Mammary epithelial cell (primary cell): ENCODE data around the gene MT1X.

Experiments used
- EZH2 ChIP-seq: IDR thresholded peaks from 2 replicates; pipeline ENCODE4 v1.6.1; 2012; ENCODE audit warnings: low read length, inconsistent platforms, borderline replicate concordance
- TF ChIP-seq, protein P1 (sequence below), 2 donors: IDR thresholded peaks in 1 of 2; conservative IDR thresholded peaks in 1 of 2; 2 replicates each; pipeline ENCODE4 v1.5.1; 2011 to 2012; ENCODE audit warnings: inconsistent platforms in 2 of 2, low read length in 2 of 2, mild to moderate bottlenecking in 2 of 2, control low read depth in 1 of 2, low read depth in 1 of 2; ENCODE audit not compliant: insufficient read depth in 1 of 2; ENCODE audit errors: extremely low read depth in 1 of 2

DNA sequence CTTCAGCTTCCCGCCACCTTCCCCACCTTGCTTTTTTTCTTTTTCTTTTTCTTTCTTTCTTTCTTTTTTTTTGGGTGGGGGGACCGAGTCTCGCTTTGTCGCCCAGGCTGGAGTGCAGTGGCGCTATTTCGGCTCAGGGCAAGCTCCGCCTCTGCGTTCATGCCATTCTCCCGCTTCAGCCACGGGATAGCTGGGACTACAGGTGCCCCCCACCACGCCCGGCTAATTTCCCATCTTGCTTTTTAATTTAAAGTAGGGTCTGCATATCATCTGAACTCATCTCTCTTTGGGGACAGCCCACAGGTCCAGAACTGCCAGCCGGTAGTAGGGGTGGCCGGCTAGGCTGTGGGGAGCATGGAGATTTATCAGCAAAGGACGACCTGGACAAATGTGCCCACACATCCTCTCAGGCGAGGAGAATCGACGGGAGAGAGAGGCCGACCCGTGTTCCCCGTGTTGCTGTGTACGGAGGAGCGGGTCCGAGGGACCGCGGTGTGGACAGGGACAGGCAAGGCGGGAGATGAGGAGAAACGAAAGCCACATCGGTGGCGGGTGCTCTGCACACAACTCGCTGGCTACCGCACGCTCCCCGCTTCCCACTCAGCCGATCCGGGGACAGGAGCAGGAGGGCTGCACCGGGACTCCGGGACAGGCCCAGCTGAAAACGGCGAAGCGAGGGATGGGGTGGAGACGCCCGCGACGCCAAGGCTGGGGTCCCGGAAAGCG, 47.4 kb upstream of the MT1X start:
- TF ChIP-seq, protein P1, sequence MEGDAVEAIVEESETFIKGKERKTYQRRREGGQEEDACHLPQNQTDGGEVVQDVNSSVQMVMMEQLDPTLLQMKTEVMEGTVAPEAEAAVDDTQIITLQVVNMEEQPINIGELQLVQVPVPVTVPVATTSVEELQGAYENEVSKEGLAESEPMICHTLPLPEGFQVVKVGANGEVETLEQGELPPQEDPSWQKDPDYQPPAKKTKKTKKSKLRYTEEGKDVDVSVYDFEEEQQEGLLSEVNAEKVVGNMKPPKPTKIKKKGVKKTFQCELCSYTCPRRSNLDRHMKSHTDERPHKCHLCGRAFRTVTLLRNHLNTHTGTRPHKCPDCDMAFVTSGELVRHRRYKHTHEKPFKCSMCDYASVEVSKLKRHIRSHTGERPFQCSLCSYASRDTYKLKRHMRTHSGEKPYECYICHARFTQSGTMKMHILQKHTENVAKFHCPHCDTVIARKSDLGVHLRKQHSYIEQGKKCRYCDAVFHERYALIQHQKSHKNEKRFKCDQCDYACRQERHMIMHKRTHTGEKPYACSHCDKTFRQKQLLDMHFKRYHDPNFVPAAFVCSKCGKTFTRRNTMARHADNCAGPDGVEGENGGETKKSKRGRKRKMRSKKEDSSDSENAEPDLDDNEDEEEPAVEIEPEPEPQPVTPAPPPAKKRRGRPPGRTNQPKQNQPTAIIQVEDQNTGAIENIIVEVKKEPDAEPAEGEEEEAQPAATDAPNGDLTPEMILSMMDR (conservative IDR thresholded peaks at IDR 0.05 in 1 of 2, IDR thresholded peaks at IDR 0.05 in 1 of 2; ENCODE audit: extremely low read depth in 1 of 2, insufficient read depth in 1 of 2, low read depth in 1 of 2, low read length in 2 of 2): no peak
- no peak for TF ChIP-seq EZH2
